Adrenal gland (tissue), 5 donors: ENCODE measurements around the gene SERAC1.
"Not testable (repeated sequence)": the region's sequence is repeated elsewhere in the genome, so short reads cannot be mapped to it uniquely, and the experiment has no call there.

Source experiments
- POLR2A ChIP-seq, 2 donors: fragments of 450-650 bp; IDR thresholded peaks; one replicate each; pipeline ENCODE4 v1.6.1; 2017; ENCODE audit warnings: antibody characterized with exemption in 2 of 2, mild to moderate bottlenecking in 2 of 2, moderate library complexity in 1 of 2
- TF ChIP-seq, protein P1 (sequence below), 6 experiments: fragments of 450-650 bp in 4 of 6; fragments of 200-600 bp in 2 of 6; sonication (generic) in 1 of 6; IDR thresholded peaks; 1 replicate in 5 of 6; 2 replicates in 1 of 6; pipeline versions ENCODE4 v1.5.1 to v1.8.0; 2016 to 2021; ENCODE audit warnings: antibody characterized with exemption in 6 of 6, mild to moderate bottlenecking in 2 of 6, moderate library complexity in 1 of 6
- donor health status: DM: no; HTN: no; CAD: no.

DNA sequence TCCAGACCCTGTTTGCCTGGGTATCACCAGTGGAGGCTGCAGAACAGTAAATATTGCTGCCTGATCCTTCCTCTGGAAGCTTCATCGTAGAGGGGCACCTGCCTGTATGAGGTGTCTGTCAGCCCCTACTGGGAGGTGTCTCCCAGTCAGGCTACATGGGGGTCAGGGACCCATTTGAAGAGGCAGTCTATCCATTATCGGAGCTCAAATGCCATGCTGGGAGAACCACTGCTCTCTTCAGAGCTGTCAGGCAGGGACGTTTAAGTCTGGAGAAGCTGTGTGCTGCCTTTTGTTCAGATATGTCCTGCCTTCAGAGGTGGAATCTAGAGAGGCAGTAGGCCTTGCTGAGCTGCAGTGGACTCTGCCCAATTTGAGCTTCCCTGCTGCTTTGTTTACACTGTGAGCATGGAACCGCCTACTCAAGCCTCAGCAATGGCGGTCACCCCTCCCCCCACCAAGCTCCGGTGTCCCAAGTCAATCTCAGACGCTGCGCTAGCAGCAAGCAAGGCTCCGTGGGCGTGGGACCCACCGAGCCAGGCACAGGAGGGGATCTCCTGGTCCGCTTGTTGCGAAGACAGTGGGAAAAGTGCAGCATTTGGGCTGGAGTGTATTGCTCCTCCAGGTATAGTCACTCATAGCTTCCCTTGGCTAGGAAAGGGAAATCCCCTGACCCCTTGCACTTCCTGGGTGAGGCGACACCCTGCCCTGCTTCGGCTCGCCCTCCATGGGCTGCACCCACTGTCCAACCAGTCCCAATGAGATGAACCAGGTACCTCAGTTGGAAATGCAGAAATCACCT is 15.3 kb upstream of the SERAC1 start:
- TF ChIP-seq POLR2A (IDR thresholded peaks at IDR 0.05) = not testable (repeated sequence)
- TF ChIP-seq, protein P1, sequence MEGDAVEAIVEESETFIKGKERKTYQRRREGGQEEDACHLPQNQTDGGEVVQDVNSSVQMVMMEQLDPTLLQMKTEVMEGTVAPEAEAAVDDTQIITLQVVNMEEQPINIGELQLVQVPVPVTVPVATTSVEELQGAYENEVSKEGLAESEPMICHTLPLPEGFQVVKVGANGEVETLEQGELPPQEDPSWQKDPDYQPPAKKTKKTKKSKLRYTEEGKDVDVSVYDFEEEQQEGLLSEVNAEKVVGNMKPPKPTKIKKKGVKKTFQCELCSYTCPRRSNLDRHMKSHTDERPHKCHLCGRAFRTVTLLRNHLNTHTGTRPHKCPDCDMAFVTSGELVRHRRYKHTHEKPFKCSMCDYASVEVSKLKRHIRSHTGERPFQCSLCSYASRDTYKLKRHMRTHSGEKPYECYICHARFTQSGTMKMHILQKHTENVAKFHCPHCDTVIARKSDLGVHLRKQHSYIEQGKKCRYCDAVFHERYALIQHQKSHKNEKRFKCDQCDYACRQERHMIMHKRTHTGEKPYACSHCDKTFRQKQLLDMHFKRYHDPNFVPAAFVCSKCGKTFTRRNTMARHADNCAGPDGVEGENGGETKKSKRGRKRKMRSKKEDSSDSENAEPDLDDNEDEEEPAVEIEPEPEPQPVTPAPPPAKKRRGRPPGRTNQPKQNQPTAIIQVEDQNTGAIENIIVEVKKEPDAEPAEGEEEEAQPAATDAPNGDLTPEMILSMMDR (IDR thresholded peaks at IDR 0.05) = not testable (repeated sequence)
